ENCODE data around the gene UBXN11. TPM values are rescaled to one million over a fixed set of nuclear protein-coding genes. Genes with fewer than 3 reads are reported as not detected.

The UBXN11 gene
- total RNA-seq: 3.0 TPM in 2 replicates

GRCh38 chr1:26306290-26307229, at the start of gene UBXN11:
Gene UBXN11, minus strand, starts transcription at chr1:26306636. Its CDS starts 3,753 bp downstream, at chr1:26302883.

DNA sequence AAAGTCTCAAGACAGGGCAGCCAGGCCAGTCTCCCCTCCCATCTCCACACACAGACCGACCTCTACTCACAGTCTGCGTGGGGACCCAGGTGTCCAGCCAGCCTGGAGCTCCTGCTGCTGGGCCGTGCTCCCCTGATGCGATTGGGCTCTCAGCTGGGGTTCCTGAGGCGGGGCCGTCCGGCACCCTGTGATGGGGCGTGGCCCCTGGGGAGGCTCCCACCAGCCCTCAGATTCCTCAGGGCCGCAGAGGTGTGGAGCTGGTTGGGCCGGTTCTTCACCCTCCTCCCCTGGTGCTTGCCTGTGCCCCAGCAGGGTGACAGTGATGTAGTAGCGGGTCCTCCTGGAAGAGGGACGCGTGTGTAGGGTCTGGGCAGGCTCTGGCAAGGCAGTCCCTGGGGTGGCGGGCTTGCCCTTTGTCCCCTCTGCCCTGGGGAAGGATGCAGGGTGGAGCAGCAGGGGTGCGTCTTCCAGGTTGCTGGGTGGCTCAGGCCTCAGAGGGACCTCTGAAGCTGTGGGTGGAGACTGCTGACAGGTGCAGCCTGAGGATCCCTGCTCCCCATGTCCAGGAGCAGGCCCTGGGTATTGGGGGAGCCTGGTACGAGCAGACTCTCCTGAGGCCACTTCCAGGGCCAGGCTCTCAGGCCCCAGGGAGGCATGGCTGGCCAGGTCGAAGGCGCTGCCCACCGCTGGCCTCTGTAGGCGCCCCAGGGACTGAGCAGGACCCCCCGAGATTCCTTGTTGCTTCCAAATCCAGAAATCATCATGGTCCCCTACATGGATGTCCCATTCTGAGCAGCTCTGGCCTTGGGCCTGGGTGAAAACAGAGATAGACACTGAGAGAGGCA, 47.8 kb upstream of the UBXN11 start, which contains the start of gene CRYBG2:
CRYBG2 (minus strand) TSS at position 155 of the 845 bp plus-strand sequence. CDS start 7,473 bp downstream, outside the sequence.

GRCh38 chr1:26317612-26318337, 11.3 kb upstream of the UBXN11 start, which contains the start of gene CD52:
Gene CD52, plus strand, starts transcription at chr1:26317958. Its CDS starts 60 bp downstream, at chr1:26318018.

DNA sequence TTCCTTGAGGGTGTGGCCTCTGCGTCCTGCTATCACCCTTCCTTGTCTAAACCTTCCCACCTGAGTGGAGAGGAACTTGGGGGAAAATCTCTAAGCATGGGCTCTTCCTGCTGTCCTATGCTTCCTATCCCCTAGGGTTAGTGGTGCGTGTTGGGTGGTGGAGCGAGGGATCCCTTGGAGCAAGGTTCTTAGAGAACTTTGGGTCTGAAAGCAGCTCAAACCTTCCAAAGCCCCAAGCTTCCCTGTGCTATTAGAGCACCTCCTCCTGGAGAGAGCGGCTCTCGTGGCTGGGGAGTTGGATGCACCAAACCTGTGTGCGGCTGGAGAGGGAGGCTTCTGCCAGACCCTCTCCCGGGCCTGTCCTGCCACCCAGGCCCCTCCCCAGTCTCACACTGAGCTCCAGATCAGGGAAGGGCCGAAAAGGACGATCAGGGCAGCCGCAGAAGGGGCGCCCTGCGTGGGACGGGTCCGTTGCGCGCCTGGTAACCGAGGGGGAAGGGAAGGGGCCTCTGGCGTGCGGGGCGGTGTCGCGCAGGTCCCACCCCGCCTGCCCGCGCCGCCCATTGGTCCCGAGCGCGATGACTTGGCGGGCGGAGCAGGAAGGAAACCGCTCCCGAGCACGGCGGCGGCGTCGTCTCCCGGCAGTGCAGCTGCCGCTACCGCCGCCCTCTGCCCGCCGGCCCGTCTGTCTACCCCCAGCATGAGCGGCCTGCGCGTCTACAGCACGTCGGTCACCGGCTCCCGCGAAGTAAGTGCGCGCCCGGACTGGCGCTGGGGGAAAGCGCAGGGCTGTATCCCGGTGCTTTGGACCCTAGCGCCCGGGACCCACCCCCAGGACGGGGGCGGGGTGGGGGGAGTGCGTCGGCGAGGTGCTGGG, 26.7 kb downstream of the UBXN11 start, which contains the start of gene SH3BGRL3:
SH3BGRL3 (plus strand) TSS at position 631 of the 877 bp plus-strand sequence; CDS start at position 701, 70 bp downstream.

DNA sequence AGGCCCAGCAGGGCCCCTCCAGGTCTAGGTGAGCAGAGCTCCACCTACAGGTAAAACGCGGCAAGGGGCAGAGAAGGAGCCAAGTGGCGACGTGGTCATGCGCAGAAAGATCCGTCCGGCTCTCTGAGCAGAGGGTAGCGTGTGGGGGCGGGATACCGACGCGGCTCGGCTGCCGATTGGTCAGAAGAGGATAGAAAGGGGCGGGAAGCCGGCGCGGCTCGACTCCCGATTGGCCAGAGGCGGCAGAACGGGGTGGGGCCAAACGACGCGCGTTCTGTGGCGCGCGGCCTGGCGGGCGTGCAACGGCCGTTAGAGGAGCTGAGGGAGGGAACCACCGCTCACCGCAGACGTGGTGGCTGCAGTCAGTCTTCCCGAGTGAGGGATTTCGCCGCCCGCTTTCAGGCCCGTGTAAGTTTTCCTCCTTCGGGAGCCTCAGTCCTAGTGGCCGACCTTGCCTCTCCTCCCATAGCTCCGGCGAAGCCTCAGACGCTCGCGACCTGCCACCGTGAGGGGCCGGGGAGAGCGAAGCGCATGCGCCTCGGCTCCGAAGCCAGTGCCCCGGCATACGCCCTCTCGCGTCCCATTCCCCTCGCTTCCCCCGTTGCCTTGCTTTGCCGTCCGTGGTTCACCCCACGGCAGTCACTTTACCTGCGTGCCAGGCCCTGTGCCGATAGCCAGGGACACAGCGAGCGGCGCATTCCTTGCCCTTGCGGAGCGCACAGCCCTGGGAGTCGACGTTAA, 72.4 kb downstream of the UBXN11 start, which contains the start of gene CEP85:
CEP85 (plus strand) TSS at position 298 of the 741 bp plus-strand sequence. CDS start 5,584 bp downstream, outside the sequence.

Other genes starting within 250 kb of the UBXN11 start
- not detected in 2 replicates for gene TRIM63, start 239.0 kb downstream of the UBXN11 start, total RNA-seq
- 3.6 and 4.8 TPM in 2 replicates for gene PDIK1L, start 194.8 kb downstream of the UBXN11 start, total RNA-seq
- gene FAM110D, start 147.6 kb downstream of the UBXN11 start, total RNA-seq: not detected in 2 replicates
- gene C1orf232, start 137.7 kb downstream of the UBXN11 start, total RNA-seq: not detected in 2 replicates
- gene ZNF593, start 136.7 kb downstream of the UBXN11 start, total RNA-seq: 9.7 and 14.8 TPM in 2 replicates
- not detected in 2 replicates for gene ZNF593OS, start 134.8 kb downstream of the UBXN11 start, total RNA-seq
- gene CNKSR1, start 129.1 kb downstream of the UBXN11 start, total RNA-seq: 0.30 and 0.74 TPM in 2 replicates
- not detected in 2 replicates for gene CATSPER4, start 116.0 kb downstream of the UBXN11 start, total RNA-seq
- 5.6 and 9.9 TPM in 2 replicates for gene CEP85, start 72.4 kb downstream of the UBXN11 start, total RNA-seq
- 20.5 and 55.5 TPM in 2 replicates for gene SH3BGRL3, start 26.6 kb downstream of the UBXN11 start, total RNA-seq
- gene CD52, start 11.3 kb upstream of the UBXN11 start, total RNA-seq: not detected in 2 replicates
- not detected in 2 replicates for gene CRYBG2, start 47.5 kb upstream of the UBXN11 start, total RNA-seq
- not detected in 2 replicates for gene ZNF683, start 66.1 kb upstream of the UBXN11 start, total RNA-seq
- not detected in 2 replicates for gene LIN28A, start 104.2 kb upstream of the UBXN11 start, total RNA-seq
- 62.1 and 97.0 TPM in 2 replicates for gene DHDDS, start 125.7 kb upstream of the UBXN11 start, total RNA-seq
- gene HMGN2, start 165.8 kb upstream of the UBXN11 start, total RNA-seq: 124 and 138 TPM in 2 replicates
- gene RPS6KA1, start 223.1 kb upstream of the UBXN11 start, total RNA-seq: 3.3 and 4.6 TPM in 2 replicates

Data from smooth muscle cell of the umbilical artery (primary cell).